ENCODE measurements around the gene STRA6. TPM values are rescaled to one million over a fixed set of nuclear protein-coding genes. Genes with fewer than 3 reads are reported as not detected.

The STRA6 gene
- polyA plus RNA-seq, 6 donors from 2014 or later, result not detected

- Mint-ChIP-seq H3K4me1 (no peaks in the 10 kb centered on the region), H3K9me3 (no peaks in the 10 kb centered on the region), H3K4me3 (no peak overlapping the region), H3K27ac (peak overlapping the region in 1 of 6 donors; percentile 40), H3K27me3 (peaks cover 3 to 33% (median 29%) of the 10 kb centered on the region in 3 donors), H3K36me3 (no peaks in the 10 kb centered on the region)
- DNase-seq (no peak), ATAC-seq (ENCODE audit: low read depth in 2 of 2) (no peak)
These were observed 24.1 kb downstream of the STRA6 start for GRCh38 chr15:74178326-74179100.

GRCh38 chr15:74176262-74177214 lies 26.0 kb downstream of the STRA6 start:
- no peak for ATAC-seq (ENCODE audit: low read depth in 2 of 2)
- H3K27me3 Mint-ChIP-seq, result peaks cover 3 to 29% (median 28%) of the 10 kb centered on the region in 3 donors

DNA sequence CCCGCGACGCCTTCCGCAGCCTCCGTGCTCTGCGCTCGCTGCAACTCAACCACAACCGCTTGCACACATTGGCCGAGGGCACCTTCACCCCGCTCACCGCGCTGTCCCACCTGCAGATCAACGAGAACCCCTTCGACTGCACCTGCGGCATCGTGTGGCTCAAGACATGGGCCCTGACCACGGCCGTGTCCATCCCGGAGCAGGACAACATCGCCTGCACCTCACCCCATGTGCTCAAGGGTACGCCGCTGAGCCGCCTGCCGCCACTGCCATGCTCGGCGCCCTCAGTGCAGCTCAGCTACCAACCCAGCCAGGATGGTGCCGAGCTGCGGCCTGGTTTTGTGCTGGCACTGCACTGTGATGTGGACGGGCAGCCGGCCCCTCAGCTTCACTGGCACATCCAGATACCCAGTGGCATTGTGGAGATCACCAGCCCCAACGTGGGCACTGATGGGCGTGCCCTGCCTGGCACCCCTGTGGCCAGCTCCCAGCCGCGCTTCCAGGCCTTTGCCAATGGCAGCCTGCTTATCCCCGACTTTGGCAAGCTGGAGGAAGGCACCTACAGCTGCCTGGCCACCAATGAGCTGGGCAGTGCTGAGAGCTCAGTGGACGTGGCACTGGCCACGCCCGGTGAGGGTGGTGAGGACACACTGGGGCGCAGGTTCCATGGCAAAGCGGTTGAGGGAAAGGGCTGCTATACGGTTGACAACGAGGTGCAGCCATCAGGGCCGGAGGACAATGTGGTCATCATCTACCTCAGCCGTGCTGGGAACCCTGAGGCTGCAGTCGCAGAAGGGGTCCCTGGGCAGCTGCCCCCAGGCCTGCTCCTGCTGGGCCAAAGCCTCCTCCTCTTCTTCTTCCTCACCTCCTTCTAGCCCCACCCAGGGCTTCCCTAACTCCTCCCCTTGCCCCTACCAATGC lies 27.1 kb downstream of the STRA6 start:
- ATAC-seq (ENCODE audit: low read depth in 2 of 2) (no peak), DNase-seq (no peak)
- Mint-ChIP-seq H3K4me1 (no peaks in the 10 kb centered on the region), H3K9me3 (no peaks in the 10 kb centered on the region), H3K27me3 (peaks cover 3 to 31% (median 23%) of the 10 kb centered on the region in 3 donors), H3K4me3 (no peak overlapping the region), H3K27ac (no peak overlapping the region), H3K36me3 (no peaks in the 10 kb centered on the region)

More at GRCh38 chr15:74176262-74177214, 26.0 kb downstream of the STRA6 start:
- H3K4me1 Mint-ChIP-seq, result no peaks in the 10 kb centered on the region
- no peak for DNase-seq
- H3K27ac Mint-ChIP-seq, result peak overlapping the region in 2 of 6 donors; percentile 33 to 79
- no peaks in the 10 kb centered on the region for H3K9me3 Mint-ChIP-seq
- H3K4me3 Mint-ChIP-seq, result peak overlapping the region in 1 of 8 donors; percentile 42
- H3K36me3 Mint-ChIP-seq, result no peaks in the 10 kb centered on the region

DNA sequence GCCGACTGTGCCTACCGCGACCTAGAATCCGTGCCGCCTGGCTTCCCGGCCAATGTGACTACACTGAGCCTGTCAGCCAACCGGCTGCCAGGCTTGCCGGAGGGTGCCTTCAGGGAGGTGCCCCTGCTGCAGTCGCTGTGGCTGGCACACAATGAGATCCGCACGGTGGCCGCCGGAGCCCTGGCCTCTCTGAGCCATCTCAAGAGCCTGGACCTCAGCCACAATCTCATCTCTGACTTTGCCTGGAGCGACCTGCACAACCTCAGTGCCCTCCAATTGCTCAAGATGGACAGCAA lies 27.7 kb downstream of the STRA6 start:
- H3K27me3 Mint-ChIP-seq, result peaks cover 3 to 33% (median 23%) of the 10 kb centered on the region in 3 donors
- H3K27ac Mint-ChIP-seq, result no peak overlapping the region
- no peak for DNase-seq
- ATAC-seq (ENCODE audit: low read depth in 2 of 2), result no peak
- H3K4me3 Mint-ChIP-seq, result no peak overlapping the region
- H3K4me1 Mint-ChIP-seq, result no peaks in the 10 kb centered on the region
- no peaks in the 10 kb centered on the region for H3K36me3 Mint-ChIP-seq
- H3K9me3 Mint-ChIP-seq, result no peaks in the 10 kb centered on the region

DNA sequence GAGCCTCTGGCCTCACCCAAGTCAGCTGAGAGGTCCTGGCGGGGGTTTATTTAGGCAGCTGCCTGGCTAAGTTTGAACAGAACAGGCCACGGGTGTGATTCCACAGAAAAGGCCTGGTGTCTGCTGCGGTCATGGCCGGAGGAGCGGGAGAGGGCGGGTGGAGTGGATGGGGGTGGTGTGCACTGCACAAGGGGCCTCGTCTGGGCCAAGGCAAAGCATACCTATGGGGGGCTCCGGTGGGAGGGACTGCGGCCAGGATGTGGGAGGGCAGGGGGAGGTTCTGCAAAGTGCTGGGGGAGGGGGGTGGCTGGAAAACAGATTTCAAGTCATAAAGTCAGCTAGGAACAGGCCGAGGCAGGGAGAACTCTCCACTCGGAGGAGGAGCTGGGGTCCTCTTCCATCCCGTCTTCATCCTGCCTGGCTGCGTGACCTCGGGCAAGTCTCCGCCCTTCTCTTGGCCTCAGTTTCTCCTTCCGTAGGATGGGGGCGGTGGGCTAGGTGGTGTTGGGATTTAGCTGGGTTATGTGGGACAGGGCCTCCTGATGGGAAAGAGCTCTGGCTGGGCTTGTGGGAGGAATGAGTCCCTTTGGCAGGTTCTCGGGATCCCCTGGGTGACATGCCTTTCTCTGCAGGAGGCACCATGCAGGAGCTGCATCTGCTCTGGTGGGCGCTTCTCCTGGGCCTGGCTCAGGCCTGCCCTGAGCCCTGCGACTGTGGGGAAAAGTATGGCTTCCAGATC lies 28.2 kb downstream of the STRA6 start:
- no peak overlapping the region for H3K4me3 Mint-ChIP-seq
- no peaks in the 10 kb centered on the region for H3K4me1 Mint-ChIP-seq
- ATAC-seq (ENCODE audit: low read depth in 2 of 2) (no peak), DNase-seq (no peak)
- H3K36me3 Mint-ChIP-seq, result no peaks in the 10 kb centered on the region
- H3K9me3 Mint-ChIP-seq, result no peaks in the 10 kb centered on the region
- no peak overlapping the region for H3K27ac Mint-ChIP-seq
- H3K27me3 Mint-ChIP-seq, result peaks cover 3 to 35% (median 23%) of the 10 kb centered on the region in 3 donors

DNA sequence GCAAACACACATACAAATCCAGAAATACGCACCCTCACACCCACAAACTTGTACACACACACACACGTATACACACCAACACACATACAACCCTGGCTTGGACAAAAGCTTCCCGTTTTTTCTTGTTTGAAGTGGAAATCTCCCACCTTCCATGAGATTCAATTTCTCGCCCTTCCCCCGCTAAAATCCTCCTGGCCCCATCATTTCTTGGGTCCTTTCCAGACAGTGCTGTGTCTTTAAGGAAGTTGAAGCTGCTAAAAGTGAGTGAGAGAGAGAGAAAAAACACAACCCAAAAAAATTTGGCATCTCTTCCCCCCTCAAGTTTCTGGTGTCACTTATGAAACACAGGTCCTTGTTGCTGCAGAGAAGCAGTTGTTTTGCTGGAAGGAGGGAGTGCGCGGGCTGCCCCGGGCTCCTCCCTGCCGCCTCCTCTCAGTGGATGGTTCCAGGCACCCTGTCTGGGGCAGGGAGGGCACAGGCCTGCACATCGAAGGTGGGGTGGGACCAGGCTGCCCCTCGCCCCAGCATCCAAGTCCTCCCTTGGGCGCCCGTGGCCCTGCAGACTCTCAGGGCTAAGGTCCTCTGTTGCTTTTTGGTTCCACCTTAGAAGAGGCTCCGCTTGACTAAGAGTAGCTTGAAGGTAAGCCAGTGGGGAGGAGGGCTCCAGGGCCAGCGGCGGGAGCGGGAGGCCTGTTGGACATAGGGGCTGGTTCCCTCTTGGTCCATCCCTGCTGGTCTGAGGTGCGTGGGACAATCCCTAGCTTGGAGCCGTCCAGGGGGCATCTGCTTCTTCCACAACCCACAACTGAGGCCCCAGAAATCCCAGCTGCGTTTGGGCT lies 29.0 kb downstream of the STRA6 start, which contains the start of gene ISLR:
ISLR (plus strand) TSS at position 331 of the 839 bp plus-strand sequence. CDS start 1,149 bp downstream, outside the sequence.
- ATAC-seq (ENCODE audit: low read depth in 2 of 2) (no peak), DNase-seq (no peak)
- Mint-ChIP-seq H3K27ac (no peak within 1 kb of the TSS), H3K4me3 (no peak within 1 kb of the TSS), H3K4me1 (no peaks in the 10 kb centered on the region), H3K27me3 (peaks cover 3 to 35% (median 19%) of the 10 kb centered on the region in 3 donors), H3K9me3 (no peaks in the 10 kb centered on the region), H3K36me3 (no peaks in the 10 kb centered on the region)

DNA sequence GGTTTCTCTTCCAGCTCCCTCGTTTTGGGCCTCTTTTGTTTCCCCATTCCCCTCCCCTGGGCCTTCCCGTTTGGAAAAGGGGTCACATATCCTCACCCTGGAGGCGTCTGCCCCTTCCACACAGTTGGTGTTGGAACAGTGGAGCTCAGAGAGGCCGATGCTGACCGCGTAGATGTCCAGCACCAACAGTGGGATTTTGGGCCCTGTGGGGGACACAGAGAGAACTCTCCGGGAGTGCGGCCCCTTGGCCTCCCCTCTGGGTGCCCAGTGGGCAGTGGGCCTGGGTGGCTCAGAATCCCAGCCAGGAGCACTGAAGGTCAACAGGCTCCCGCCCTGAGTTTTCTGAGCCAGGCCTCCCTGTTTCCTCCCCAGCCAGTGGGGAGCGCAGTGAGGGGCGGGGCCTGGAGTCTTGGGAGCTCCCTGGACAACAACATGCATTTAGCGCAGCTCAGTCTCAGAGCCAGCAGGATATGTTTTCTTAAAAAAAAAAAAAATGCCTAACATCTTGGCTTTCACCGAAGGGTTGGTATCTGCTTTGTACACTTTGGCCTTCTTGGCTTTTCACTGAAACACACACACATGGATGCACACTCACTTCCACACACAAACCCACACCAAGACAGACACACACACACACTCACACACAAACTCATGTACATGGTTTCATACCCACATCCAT lies 29.7 kb downstream of the STRA6 start:
- H3K36me3 Mint-ChIP-seq, result no peaks in the 10 kb centered on the region
- H3K27me3 Mint-ChIP-seq, result peaks cover 0 to 35% (median 21%) of the 10 kb centered on the region in 3 donors
- no peak for ATAC-seq (ENCODE audit: low read depth in 2 of 2)
- DNase-seq, result no peak
- no peak overlapping the region for H3K4me3 Mint-ChIP-seq
- H3K9me3 Mint-ChIP-seq, result no peaks in the 10 kb centered on the region
- H3K27ac Mint-ChIP-seq, result no peak overlapping the region
- no peaks in the 10 kb centered on the region for H3K4me1 Mint-ChIP-seq

GRCh38 chr15:74171965-74172541 lies 30.5 kb downstream of the STRA6 start:
- H3K36me3 Mint-ChIP-seq, result no peaks in the 10 kb centered on the region
- H3K4me3 Mint-ChIP-seq, result no peak overlapping the region
- no peaks in the 10 kb centered on the region for H3K4me1 Mint-ChIP-seq
- DNase-seq (no peak), ATAC-seq (ENCODE audit: low read depth in 2 of 2) (no peak)
- peaks cover 0 to 31% (median 23%) of the 10 kb centered on the region in 3 donors for H3K27me3 Mint-ChIP-seq
- no peak overlapping the region for H3K27ac Mint-ChIP-seq
- H3K9me3 Mint-ChIP-seq, result no peaks in the 10 kb centered on the region

DNA sequence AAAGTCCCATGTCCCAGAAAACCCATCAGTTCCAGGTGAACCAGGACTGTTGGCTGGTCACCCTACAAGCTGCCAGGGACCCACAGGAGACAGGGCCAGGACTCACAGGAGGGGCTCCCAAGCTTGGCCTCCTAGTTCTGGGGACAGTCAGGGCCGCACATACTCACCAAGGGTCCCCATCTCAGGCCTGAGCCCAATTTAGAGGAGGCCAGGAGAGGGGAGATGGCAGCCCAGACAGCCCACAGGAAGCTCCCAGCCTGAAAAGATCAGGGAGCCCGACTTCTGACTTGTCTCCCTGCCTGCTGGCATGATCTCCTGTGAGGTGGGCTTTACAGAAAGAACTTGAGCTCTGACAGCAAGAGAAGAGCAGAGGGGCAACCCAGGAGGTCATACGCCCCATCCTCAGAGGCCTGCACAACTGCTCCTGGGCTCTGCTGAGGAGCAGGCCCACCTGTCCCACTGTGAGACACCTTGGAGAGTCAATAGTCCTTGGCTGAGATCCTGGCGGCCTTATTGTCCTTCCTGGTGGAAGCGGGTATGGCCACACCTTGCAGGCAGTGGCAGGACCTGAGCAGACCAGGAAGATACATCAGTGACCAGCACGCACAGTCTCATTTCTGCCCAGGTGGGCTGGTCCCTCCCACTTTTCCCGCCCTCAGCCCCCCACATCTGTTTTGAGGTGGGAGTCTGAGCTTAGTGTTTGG lies 31.6 kb downstream of the STRA6 start:
- Mint-ChIP-seq H3K27me3 (peaks cover 0 to 27% (median 23%) of the 10 kb centered on the region in 3 donors), H3K36me3 (no peaks in the 10 kb centered on the region), H3K9me3 (no peaks in the 10 kb centered on the region), H3K4me1 (no peaks in the 10 kb centered on the region), H3K4me3 (no peak overlapping the region), H3K27ac (no peak overlapping the region)
- DNase-seq (no peak), ATAC-seq (ENCODE audit: low read depth in 2 of 2) (no peak)

GRCh38 chr15:74170071-74170844 lies 32.3 kb downstream of the STRA6 start:
- Mint-ChIP-seq H3K27me3 (peaks cover 5 to 27% (median 24%) of the 10 kb centered on the region in 3 donors), H3K4me3 (no peak overlapping the region), H3K4me1 (no peaks in the 10 kb centered on the region), H3K27ac (no peak overlapping the region), H3K9me3 (peaks cover 0 to under 1% (median 0%) of the 10 kb centered on the region in 7 donors), H3K36me3 (no peaks in the 10 kb centered on the region)
- DNase-seq (no peak), ATAC-seq (ENCODE audit: low read depth in 2 of 2) (no peak)
